CD4-positive, alpha-beta memory T cell (primary cell): ENCODE measurements around the gene CCHCR1. TPM values are rescaled to one million over a fixed set of nuclear protein-coding genes. Genes with fewer than 3 reads are reported as not detected.

ENCODE experiments used
- CTCF ChIA-PET: fragments of 350-600 bp; sonication (Branson Sonifier 250); formaldehyde crosslinking; loops from one replicate; lab custom pipeline; 2021; ENCODE audit warnings: inconsistent platforms; ENCODE audit not compliant: partially characterized antibody; lab: Charles Lee
- POLR2A ChIA-PET: fragments of 350-600 bp; sonication (Branson Sonifier 250); formaldehyde crosslinking; loops from one replicate; lab custom pipeline; 2021; ENCODE audit not compliant: partially characterized antibody; lab: Charles Lee
- DNase-seq, 5 donors: peaks; one replicate each; pipeline versions ENCODE4 v3.0.0 to v3.0.0-alpha.2; 2020 to 2022; ENCODE audit warnings: mixed read lengths in 1 of 5
- H3K27ac ChIP-seq: one replicate; pipeline ENCODE4 v1.7.0; 2013; ENCODE audit warnings: low read depth, low read length
- H3K27me3 ChIP-seq: 2 replicates; pipeline ENCODE4 v1.7.0; 2013; ENCODE audit warnings: mild to moderate bottlenecking, low read length, moderate library complexity; ENCODE audit not compliant: insufficient read depth
- H3K36me3 ChIP-seq: 2 replicates; pipeline ENCODE4 v1.7.0; 2013; ENCODE audit warnings: mild to moderate bottlenecking, low read length, moderate library complexity; ENCODE audit not compliant: insufficient read depth
- H3K4me1 ChIP-seq: 2 replicates; pipeline ENCODE4 v1.7.0; 2013; ENCODE audit warnings: mild to moderate bottlenecking, low read length, moderate library complexity; ENCODE audit not compliant: insufficient read depth
- H3K4me3 ChIP-seq, 2 donors: one replicate each; pipeline ENCODE4 v1.7.0; 2013; ENCODE audit warnings: low read length in 2 of 2, mild to moderate bottlenecking in 1 of 2
- H3K9me3 ChIP-seq, 2 donors: one replicate each; pipeline ENCODE4 v1.7.0; 2013; ENCODE audit warnings: low read length in 2 of 2, control low read depth in 1 of 2; ENCODE audit not compliant: control insufficient read depth in 1 of 2
- H3K27ac Mint-ChIP-seq, 7 donors: one replicate each; pipeline ENCODE4 v1.8.0; 2020 to 2021; ENCODE audit warnings: mixed read lengths in 7 of 7, mild to moderate bottlenecking in 6 of 7, inconsistent platforms in 3 of 7, moderate library complexity in 3 of 7
- H3K27me3 Mint-ChIP-seq, 2 donors: one replicate each; pipeline ENCODE4 v1.8.0; 2020 to 2021; ENCODE audit warnings: mixed read lengths in 2 of 2
- H3K36me3 Mint-ChIP-seq, 2 donors: one replicate each; pipeline ENCODE4 v1.8.0; 2020 to 2021; ENCODE audit warnings: mixed read lengths in 2 of 2, inconsistent platforms in 1 of 2, mild to moderate bottlenecking in 1 of 2
- H3K4me1 Mint-ChIP-seq, 4 donors: one replicate each; pipeline ENCODE4 v1.8.0; 2020 to 2021; ENCODE audit warnings: mixed read lengths in 4 of 4, mild to moderate bottlenecking in 1 of 4
- H3K4me3 Mint-ChIP-seq, 8 donors: one replicate each; pipeline ENCODE4 v1.8.0; 2020 to 2021; ENCODE audit warnings: mixed read lengths in 8 of 8, mild to moderate bottlenecking in 7 of 8, moderate library complexity in 6 of 8, inconsistent platforms in 3 of 8
- H3K9me3 Mint-ChIP-seq, 8 donors: one replicate each; pipeline ENCODE4 v1.8.0; 2020 to 2021; ENCODE audit warnings: mixed read lengths in 8 of 8, mild to moderate bottlenecking in 5 of 8, inconsistent platforms in 3 of 8, moderate library complexity in 1 of 8
- intact Hi-C: fragments of 100-400 bp; cut with micrococcal nuclease; formaldehyde crosslinking; loops from one replicate; pipeline ENCODE4 v1.15.1; 2023
- polyA plus RNA-seq, 2 donors: library from polyadenylated mRNA; unstranded; fragments of 300-500 nt; fragmentation: Illumina TruSeq; gene quantifications; one replicate each; pipeline ENCODE4 v1.2.3, GENCODE V29; 2021
- total RNA-seq, 2 experiments: library from RNA; stranded (reverse); gene quantifications; one replicate each; pipeline ENCODE4 v1.2.3, GENCODE V29; 2021

Gene CCHCR1
- total and polyA plus RNA-seq, 4 experiments from 2014 or later = 3.4 to 30.5 (median 18.9) TPM

- Mint-ChIP-seq H3K27me3 (peaks cover 2 to 4% of the 10 kb centered on the region in 2 donors), H3K36me3 (no peaks in the 10 kb centered on the region), H3K9me3 (peaks cover 0 to 1% (median 0%) of the 10 kb centered on the region in 8 donors), H3K4me1 (peaks cover 0 to 4% (median 4%) of the 10 kb centered on the region in 4 donors), H3K4me3 (no peak overlapping the region), H3K27ac (peak overlapping the region in 1 of 7 donors; percentile 35)
- Histone ChIP-seq H3K27me3 (no peaks in the 10 kb centered on the region), H3K9me3 (no peaks in the 10 kb centered on the region), H3K36me3 (no peaks in the 10 kb centered on the region), H3K4me1 (no peaks in the 10 kb centered on the region), H3K27ac (no peak overlapping the region), H3K4me3 (no peak overlapping the region)
- intact Hi-C loops = no loop called here
- DNase-seq = no peak
- POLR2A ChIA-PET = interaction anchor here (1.0 kb wide), 1 partner anchor 69 kb away, joined by 4 read pairs; no protein-coding TSS in a partner anchor
- CTCF ChIA-PET = interaction anchor here (1.4 kb wide), 1 partner anchor 21 kb away, joined by 3 read pairs; no protein-coding TSS in a partner anchor
These were observed 34.6 kb downstream of the CCHCR1 start for GRCh38 chr6:31122791-31123706.

DNA sequence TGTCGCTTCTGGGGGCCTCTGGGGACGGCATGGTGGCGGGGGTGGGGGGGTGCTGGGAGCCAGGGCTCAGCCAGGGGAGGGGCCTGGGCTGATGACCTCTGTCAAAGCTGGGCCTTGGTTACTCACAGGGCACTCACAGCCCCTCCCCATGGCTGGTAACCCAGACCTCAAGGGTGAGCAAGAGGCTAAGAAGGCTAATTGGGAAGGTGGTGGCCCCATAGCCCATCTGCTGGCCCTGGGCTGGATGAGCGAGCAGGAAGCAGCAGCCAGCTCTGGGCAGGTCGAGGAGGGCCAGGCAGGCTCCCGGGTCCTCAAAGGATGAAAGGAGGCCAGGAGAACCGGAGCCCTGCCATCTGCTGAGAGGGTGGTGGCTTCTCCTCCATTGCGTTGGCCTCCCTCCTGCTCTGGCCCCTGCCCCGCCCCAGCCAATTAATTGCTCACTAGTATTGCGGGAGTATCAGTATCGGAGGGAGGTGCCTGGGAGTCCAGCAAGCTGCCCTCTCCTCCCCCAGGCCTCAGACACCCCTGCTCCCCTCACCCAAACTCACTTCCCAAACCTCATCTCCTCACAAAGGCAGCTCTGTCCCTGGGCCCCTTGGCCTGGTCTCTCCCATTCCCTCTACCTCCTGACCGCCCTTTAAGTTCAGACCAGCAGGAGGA is 36.3 kb downstream of the CCHCR1 start:
- no peak overlapping the region for H3K27ac Mint-ChIP-seq
- ChIA-PET POLR2A (interaction anchor here (1.2 kb wide), 1 partner anchor 10 kb away, joined by 3 read pairs; no protein-coding TSS in a partner anchor), CTCF (interaction anchor here (1.0 to 1.4 kb wide), 3 partner anchors 19 to 34 kb away, joined by 3 read pairs; no protein-coding TSS in a partner anchor)
- no peaks in the 10 kb centered on the region for H3K27me3 Mint-ChIP-seq
- Histone ChIP-seq H3K27me3 (no peaks in the 10 kb centered on the region), H3K4me1 (no peaks in the 10 kb centered on the region), H3K4me3 (no peak overlapping the region), H3K27ac (no peak overlapping the region), H3K9me3 (no peaks in the 10 kb centered on the region), H3K36me3 (no peaks in the 10 kb centered on the region)
- no peak overlapping the region for H3K4me3 Mint-ChIP-seq
- no peak for DNase-seq
- H3K4me1 Mint-ChIP-seq = peaks cover 0 to 1% (median 0%) of the 10 kb centered on the region in 4 donors
- no peaks in the 10 kb centered on the region for H3K36me3 Mint-ChIP-seq
- H3K9me3 Mint-ChIP-seq = peaks cover 0 to 1% (median 0%) of the 10 kb centered on the region in 8 donors
- intact Hi-C loops = no loop called here

- Mint-ChIP-seq H3K27me3 (no peaks in the 10 kb centered on the region), H3K4me1 (no peaks in the 10 kb centered on the region), H3K9me3 (peaks cover 0 to 2% (median 0%) of the 10 kb centered on the region in 8 donors), H3K4me3 (no peak within 1 kb of the TSS), H3K36me3 (no peaks in the 10 kb centered on the region), H3K27ac (no peak within 1 kb of the TSS)
- H3K4me3 ChIP-seq = no peak within 1 kb of the TSS
- no peak within 1 kb of the TSS for H3K27ac ChIP-seq
- H3K27me3 ChIP-seq = no peaks in the 10 kb centered on the region
- no peak for DNase-seq
- no peaks in the 10 kb centered on the region for H3K9me3 ChIP-seq
- CTCF ChIA-PET = interaction anchor here (1.0 to 2.3 kb wide), 3 partner anchors 33 to 205 kb away, joined by 3 to 9 read pairs (median 3); no protein-coding TSS in a partner anchor
- no peaks in the 10 kb centered on the region for H3K4me1 ChIP-seq
- POLR2A ChIA-PET = interaction anchor here (1.2 kb wide), 1 partner anchor 9 kb away, joined by 3 read pairs; no protein-coding TSS in a partner anchor
- intact Hi-C loops = no loop called here
- H3K36me3 ChIP-seq = no peaks in the 10 kb centered on the region
These were observed 37.3 kb downstream of the CCHCR1 start, which contains the start of gene CDSN for GRCh38 chr6:31120151-31120915. Gene CDSN, minus strand, starts transcription at chr6:31120446. Its CDS starts 27 bp downstream, at chr6:31120419.

DNA sequence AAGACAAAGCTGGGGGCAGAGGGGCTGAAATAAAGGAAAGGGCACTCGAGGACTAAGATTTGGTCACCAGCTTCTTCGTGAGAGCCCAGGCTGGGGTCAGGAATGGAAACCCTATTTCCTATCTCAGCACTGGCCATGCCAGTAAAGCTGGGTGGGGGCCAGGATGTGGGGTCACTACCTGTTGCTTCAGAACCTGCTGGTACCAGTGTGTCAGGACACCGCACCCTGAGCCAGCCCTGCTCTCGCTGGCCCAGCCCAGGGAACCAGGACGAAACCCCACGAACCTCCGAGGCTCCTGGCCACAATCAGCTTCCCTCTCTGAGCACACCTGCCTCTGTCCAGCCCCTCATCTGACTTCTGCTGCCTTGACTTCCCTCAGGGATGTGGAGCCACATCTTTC is 39.4 kb downstream of the CCHCR1 start:
- intact Hi-C loops = no loop called here
- peaks cover 5% of the 10 kb centered on the region for H3K4me1 ChIP-seq
- Mint-ChIP-seq H3K27ac (peak overlapping the region in 2 of 7 donors; percentile 24 to 44), H3K4me1 (peaks cover 2 to 8% (median 5%) of the 10 kb centered on the region in 4 donors), H3K9me3 (peaks cover 0 to 2% (median 0%) of the 10 kb centered on the region in 8 donors), H3K27me3 (peaks cover 0 to 1% of the 10 kb centered on the region in 2 donors), H3K36me3 (no peaks in the 10 kb centered on the region), H3K4me3 (no peak overlapping the region)
- no peaks in the 10 kb centered on the region for H3K27me3 ChIP-seq
- no peaks in the 10 kb centered on the region for H3K9me3 ChIP-seq
- H3K4me3 ChIP-seq = no peak overlapping the region
- no peak for DNase-seq
- H3K27ac ChIP-seq = no peak overlapping the region
- H3K36me3 ChIP-seq = no peaks in the 10 kb centered on the region
- ChIA-PET CTCF (interaction anchor here (0.7 to 7.5 kb wide), 5 partner anchors 12 to 85 kb away, joined by 3 to 62 read pairs (median 3); no protein-coding TSS in a partner anchor), POLR2A (no interaction called here)

GRCh38 chr6:31116661-31117385 is 40.8 kb downstream of the CCHCR1 start:
- no peak for DNase-seq
- Histone ChIP-seq H3K36me3 (no peaks in the 10 kb centered on the region), H3K4me3 (no peak overlapping the region), H3K9me3 (no peaks in the 10 kb centered on the region), H3K27me3 (no peaks in the 10 kb centered on the region), H3K27ac (no peak overlapping the region), H3K4me1 (peaks cover 5% of the 10 kb centered on the region)
- peak overlapping the region in 1 of 7 donors; percentile 25 for H3K27ac Mint-ChIP-seq
- H3K27me3 Mint-ChIP-seq = peaks cover 0 to 1% of the 10 kb centered on the region in 2 donors
- peaks cover 0 to 2% (median 0%) of the 10 kb centered on the region in 8 donors for H3K9me3 Mint-ChIP-seq
- H3K36me3 Mint-ChIP-seq = no peaks in the 10 kb centered on the region
- ChIA-PET CTCF (interaction anchor here (0.8 to 7.5 kb wide), 5 partner anchors 11 to 57 kb away, joined by 3 to 62 read pairs (median 40); no protein-coding TSS in a partner anchor), POLR2A (interaction anchor here (2.1 kb wide), 1 partner anchor 24 kb away, joined by 11 read pairs; no protein-coding TSS in a partner anchor)
- H3K4me1 Mint-ChIP-seq = peaks cover 2 to 8% (median 5%) of the 10 kb centered on the region in 4 donors
- no peak overlapping the region for H3K4me3 Mint-ChIP-seq
- intact Hi-C loops = no loop called here
